ENCODE results near the gene AGR2.
"Not testable (repeated sequence)": the region's sequence is repeated elsewhere in the genome, so short reads cannot be mapped to it uniquely, and the experiment has no call there.

AGR2 gene

GRCh38 chr7:16804674-16805439, at the start of gene AGR2:
AGR2 (minus strand) TSS chr7:16804999; CDS start chr7:16801796, 3,203 bp downstream.
- peak; percentile 67 for DNase-seq

GRCh38 chr7:16853189-16853588, 48.4 kb upstream of the AGR2 start:
- DNase-seq = not testable (repeated sequence)

GRCh38 chr7:16851829-16852228, 47.0 kb upstream of the AGR2 start:
- no peak for DNase-seq

- no peak for DNase-seq
These were observed 46.0 kb upstream of the AGR2 start for GRCh38 chr7:16850614-16851466.

GRCh38 chr7:16849296-16850148, 44.7 kb upstream of the AGR2 start:
- no peak for DNase-seq

- DNase-seq = peak; percentile 84
These were observed 42.6 kb upstream of the AGR2 start for GRCh38 chr7:16847381-16847860.

GRCh38 chr7:16846601-16847165, 41.9 kb upstream of the AGR2 start:
- peak; percentile 38 for DNase-seq

GRCh38 chr7:16845746-16846145, 40.9 kb upstream of the AGR2 start:
- no peak for DNase-seq

GRCh38 chr7:16841681-16842080, 36.9 kb upstream of the AGR2 start:
- DNase-seq = no peak

- no peak for DNase-seq
These were observed 35.3 kb upstream of the AGR2 start for GRCh38 chr7:16840094-16840493.

GRCh38 chr7:16839646-16840045, 34.8 kb upstream of the AGR2 start:
- DNase-seq = no peak

GRCh38 chr7:16838891-16839290, 34.1 kb upstream of the AGR2 start:
- DNase-seq = no peak

GRCh38 chr7:16838386-16838785, 33.6 kb upstream of the AGR2 start:
- DNase-seq = no peak

- no peak for DNase-seq
These were observed 31.7 kb upstream of the AGR2 start for GRCh38 chr7:16836481-16836880.

- no peak for DNase-seq
These were observed 28.6 kb upstream of the AGR2 start for GRCh38 chr7:16833373-16833772.

- DNase-seq = no peak
These were observed 21.3 kb upstream of the AGR2 start for GRCh38 chr7:16826060-16826459.

GRCh38 chr7:16822029-16822428, 17.2 kb upstream of the AGR2 start:
- no peak for DNase-seq

GRCh38 chr7:16818732-16819131, 13.9 kb upstream of the AGR2 start:
- DNase-seq = no peak

GRCh38 chr7:16817536-16817935, 12.7 kb upstream of the AGR2 start:
- no peak for DNase-seq

GRCh38 chr7:16816824-16817223, 12.0 kb upstream of the AGR2 start:
- no peak for DNase-seq

GRCh38 chr7:16815001-16815400, 10.2 kb upstream of the AGR2 start:
- DNase-seq = no peak

GRCh38 chr7:16813232-16813616, 8.4 kb upstream of the AGR2 start:
- DNase-seq = no peak

Data from SHP77 treated with DMSO at 0.1 percent for 48 hours (cell line).